Fibroblast of lung (primary cell): ENCODE results near the gene C12orf76.

Experiments
- EZH2 ChIP-seq: IDR thresholded peaks from 2 replicates; pipeline ENCODE4 v1.5.1; 2012; ENCODE audit warnings: low read length, control low read depth, mild to moderate bottlenecking; ENCODE audit errors: missing control alignments
- TF ChIP-seq, protein P1 (sequence below), 2 donors: IDR thresholded peaks in 1 of 2; conservative IDR thresholded peaks in 1 of 2; 1 replicate in 1 of 2; 2 replicates in 1 of 2; pipeline ENCODE4 v1.5.1; 2011 to 2012; ENCODE audit warnings: low read length in 2 of 2, control low read depth in 1 of 2, inconsistent platforms in 1 of 2, low read depth in 1 of 2, mild to moderate bottlenecking in 1 of 2

DNA sequence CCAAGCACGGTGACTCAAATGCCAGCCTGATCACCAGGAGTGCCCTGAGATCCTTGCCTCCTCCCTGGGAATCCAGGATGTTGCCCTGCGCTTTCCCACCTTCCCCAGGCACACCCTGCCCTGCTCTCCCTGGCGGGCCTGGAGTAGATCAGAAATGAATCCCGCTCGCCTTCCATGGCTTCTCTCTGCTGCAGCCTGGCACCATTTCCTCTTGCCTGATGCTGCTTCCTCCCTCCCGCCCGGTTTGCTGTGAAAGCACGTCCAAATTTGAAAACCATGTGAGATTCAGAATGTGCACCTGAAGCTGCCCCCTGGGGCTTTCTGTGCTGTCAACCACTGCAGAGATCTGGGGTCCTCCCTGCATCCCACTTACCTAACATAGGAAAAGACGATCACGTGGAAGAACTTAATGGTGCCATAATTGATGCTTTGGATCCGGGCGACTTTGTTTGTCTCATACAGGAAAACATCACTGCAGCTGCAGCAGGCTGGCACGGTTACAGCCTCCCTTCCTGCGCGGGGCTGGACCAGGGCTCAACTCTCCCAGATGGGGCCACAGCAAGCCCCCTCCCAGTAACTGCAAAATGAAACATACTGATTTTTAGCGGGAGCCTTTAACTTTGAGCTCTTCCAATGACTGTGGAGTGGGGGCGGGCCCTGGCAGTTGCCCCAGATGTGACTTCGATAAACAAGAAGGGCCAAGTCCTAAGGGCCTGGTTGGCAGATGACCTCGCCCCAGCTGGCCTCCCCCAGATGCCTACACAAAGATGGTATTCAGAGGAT lies 24.9 kb upstream of the C12orf76 start:
- TF ChIP-seq, protein P1, sequence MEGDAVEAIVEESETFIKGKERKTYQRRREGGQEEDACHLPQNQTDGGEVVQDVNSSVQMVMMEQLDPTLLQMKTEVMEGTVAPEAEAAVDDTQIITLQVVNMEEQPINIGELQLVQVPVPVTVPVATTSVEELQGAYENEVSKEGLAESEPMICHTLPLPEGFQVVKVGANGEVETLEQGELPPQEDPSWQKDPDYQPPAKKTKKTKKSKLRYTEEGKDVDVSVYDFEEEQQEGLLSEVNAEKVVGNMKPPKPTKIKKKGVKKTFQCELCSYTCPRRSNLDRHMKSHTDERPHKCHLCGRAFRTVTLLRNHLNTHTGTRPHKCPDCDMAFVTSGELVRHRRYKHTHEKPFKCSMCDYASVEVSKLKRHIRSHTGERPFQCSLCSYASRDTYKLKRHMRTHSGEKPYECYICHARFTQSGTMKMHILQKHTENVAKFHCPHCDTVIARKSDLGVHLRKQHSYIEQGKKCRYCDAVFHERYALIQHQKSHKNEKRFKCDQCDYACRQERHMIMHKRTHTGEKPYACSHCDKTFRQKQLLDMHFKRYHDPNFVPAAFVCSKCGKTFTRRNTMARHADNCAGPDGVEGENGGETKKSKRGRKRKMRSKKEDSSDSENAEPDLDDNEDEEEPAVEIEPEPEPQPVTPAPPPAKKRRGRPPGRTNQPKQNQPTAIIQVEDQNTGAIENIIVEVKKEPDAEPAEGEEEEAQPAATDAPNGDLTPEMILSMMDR (conservative IDR thresholded peaks at IDR 0.05 in 1 of 2, IDR thresholded peaks at IDR 0.05 in 1 of 2; ENCODE audit: low read depth in 1 of 2, low read length in 2 of 2), result no peak
- no peak for TF ChIP-seq EZH2
